GM04503 (cell line): Measurements from ENCODE around the gene CETP.

Experiments
- DNase-seq: peaks from one replicate; pipeline ENCODE4 v3.0.0-alpha.2; 2012; ENCODE audit warnings: low read depth

Gene CETP

GRCh38 chr16:56961851-56962281 is at the start of gene CETP:
TSS of gene CETP (plus strand) at chr16:56961950. CDS start at chr16:56961980, 30 bp downstream.
- DNase-seq = no peak

GRCh38 chr16:56912746-56913708 is 48.7 kb upstream of the CETP start:
- DNase-seq = peak; percentile 87

GRCh38 chr16:56914896-56915295 is 46.9 kb upstream of the CETP start:
- no peak for DNase-seq

DNA sequence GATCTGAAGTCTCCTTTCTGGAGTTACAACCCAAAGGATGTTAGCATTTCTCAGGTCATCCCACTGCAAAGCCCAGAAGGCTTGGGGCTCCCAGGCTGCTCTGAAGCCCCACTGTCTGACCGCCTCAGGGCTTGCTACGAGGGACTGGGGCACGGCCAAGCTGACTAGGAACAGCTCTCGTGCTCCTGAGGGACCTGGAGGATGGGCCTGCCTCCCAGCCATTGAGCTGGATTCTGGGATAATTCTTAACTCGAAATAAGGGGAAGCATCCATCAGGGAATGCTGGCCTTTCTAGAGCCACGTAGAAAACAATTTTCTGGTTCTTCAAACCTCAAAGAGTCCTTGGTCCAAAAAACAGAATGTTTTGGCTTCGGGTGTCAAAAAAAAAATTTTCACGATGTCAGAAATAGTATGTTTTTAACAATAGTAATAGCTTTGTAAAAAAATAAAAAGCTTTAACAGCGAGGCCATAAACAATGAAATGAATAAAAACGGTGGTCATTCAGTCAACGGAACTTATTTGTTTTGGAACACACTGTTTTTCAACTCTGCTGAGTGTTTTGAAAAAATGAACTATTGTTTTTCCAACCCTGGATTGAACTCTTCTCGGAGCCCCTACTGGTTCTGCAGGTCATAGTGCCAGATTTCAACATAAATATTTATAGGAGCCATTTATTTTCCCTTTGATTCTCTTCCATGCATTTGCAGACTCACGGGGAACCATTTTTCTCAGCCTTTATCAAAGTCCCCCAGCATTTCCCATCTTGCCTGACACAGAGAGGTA is 46.2 kb upstream of the CETP start:
- DNase-seq = no peak

DNA sequence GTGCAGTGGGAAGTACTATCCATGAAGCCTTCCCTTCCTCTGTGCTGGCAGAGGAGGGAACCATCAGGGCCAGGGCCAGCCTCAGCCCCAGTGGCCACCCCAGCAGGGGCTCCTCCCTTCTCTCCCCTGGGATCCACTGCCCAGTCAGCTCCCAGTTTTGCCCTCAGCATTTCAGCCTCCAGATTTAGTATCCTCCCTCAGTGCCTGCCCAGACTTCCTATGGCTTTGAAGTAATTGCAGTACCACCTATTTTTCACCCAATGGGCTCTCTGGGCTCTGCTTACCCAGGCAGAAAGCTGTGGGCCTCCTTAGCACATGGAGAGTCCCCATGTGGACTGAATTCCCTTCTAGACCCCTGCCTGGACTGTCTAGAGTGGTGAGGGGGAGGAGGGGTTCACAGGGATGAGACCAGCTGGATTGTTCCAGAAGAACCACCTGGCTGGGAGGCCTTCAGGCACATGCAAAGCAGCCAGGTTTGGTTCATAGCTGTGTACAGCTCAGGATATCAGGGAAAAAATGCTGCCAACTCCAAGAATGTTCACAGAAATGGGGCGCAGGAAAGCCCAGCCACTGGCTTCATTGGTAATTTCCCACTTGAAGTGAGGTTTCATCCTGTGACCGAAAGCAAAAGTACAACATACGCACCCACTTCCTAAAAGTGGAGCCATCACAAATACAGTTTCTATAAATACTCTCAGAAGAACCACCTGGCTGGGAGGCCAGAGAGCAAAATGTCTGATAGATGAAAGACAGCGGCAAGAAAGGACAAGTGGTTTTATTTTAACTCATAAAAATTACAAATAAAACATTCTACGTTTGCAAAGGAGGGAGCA is 45.0 kb upstream of the CETP start:
- DNase-seq = no peak

GRCh38 chr16:56918467-56919012 is 43.2 kb upstream of the CETP start:
- DNase-seq = no peak

DNA sequence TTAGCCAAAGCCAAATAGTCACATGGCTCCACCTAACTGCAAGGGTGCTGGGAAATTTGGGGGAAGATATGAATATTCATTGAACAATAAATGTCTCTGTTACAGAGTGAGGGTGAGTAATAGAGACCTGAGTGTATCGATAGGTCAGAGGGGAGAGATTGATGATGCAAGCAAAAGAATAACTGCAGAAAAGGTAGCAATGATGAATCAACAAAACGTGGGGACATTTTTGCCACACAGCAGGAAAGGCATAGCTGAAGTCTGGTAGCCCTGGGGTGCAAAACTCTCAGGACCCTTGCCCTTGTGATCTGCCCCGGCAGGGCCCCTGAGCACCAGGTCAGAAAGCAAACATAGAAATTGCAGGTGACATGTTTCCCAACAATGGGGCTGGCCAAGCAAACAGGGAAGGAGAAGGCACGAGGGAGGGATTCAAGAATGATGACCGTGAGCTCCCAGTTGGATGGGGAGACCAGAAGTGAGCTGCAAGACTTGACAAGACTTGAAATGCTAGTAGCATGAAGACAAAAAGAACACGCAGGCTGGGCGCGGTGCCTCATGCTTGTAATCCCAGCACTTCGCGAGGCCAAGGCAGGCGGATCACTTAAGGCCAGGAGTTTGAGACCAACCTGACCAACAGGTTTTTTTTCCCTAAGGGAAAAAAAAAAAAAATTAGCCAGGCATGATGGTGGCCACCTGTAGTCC is 42.5 kb upstream of the CETP start:
- DNase-seq = no peak

DNA sequence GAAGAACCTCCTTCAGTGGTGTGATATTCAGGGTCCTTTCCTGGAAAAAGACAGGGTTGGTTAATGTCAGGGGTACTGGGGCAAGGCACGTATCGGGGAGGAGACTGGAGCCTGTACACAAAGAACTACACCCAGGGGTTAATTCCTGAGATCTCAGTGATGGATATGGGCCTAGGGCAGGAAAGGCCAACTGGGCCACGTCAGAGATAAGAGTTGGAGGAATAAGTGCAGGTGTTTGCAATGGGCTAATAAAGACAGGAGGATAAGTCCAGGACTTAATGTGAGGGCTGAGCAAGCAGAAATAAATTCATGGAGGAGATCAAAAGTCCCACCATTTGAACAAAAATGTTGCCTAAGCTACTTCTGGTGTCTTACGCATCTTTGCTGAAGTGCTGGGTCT is 40.2 kb upstream of the CETP start:
- no peak for DNase-seq

DNA sequence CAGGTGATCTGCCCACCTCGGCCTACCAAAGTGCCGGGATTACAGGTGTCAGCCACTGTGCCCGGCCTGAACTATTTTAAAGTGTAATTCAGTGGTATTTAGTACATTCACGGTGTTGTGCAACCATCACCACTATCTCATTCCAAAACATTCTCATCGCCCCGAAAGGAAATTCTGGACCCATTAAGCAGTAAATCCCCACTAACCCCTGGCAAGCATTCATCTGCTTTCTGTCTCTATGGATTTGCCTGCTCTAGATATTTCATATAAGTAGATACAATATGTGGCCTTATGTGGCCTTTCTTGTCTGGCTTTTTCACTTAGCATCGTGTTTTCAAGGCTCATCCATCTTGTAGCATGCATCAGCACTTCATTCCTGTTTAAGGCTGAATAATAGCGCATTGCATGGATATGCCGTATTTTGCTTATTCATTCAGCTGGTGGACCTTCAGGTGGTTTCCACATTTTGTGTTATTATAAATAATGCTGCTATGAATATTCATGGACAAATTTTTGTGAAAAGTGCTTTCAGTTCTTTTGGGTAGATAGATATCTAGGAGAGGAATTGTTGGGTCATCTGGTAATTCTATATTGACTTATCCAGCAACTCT is 38.2 kb upstream of the CETP start:
- no peak for DNase-seq

- DNase-seq = no peak
Measured at GRCh38 chr16:56927471-56927870, 34.3 kb upstream of the CETP start.

GRCh38 chr16:56929639-56930038 is 32.1 kb upstream of the CETP start:
- DNase-seq = no peak

DNA sequence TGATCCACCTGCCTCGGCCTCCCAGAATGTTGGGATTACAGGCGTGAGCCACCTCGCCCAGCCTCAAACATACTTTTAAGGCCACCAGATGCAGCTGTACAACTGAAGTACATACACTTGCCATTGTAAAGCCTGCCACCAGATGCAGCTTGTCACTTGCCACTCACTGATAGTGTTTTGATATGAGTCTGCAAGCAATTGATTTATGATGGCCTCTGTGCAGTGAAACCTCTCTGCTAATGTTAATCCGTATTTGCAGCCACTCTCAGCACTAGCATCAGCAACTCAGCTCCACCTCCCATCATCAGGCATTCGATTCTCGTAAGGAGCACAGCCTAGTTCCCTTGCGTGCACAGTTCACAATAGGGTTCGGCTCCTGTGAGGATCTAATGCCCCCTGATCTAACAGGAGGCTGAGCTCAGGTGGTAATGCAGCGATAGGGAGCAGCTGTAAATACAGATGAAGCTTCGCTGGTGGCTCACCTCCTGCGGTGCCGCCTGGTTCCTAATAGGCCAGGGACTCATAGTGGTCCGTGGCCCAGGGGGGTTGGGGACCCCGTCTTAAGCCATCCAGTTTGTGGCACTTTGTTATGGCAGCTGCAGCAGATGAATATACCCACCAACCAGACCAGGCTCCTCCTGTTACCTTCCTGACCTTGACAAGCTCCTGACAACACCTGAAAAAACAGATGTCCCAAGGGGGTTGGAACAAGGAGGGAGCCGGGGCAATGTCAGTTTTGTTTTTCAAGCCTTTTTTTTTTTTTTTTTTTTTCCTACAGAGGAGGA is 31.1 kb upstream of the CETP start:
- no peak for DNase-seq

DNA sequence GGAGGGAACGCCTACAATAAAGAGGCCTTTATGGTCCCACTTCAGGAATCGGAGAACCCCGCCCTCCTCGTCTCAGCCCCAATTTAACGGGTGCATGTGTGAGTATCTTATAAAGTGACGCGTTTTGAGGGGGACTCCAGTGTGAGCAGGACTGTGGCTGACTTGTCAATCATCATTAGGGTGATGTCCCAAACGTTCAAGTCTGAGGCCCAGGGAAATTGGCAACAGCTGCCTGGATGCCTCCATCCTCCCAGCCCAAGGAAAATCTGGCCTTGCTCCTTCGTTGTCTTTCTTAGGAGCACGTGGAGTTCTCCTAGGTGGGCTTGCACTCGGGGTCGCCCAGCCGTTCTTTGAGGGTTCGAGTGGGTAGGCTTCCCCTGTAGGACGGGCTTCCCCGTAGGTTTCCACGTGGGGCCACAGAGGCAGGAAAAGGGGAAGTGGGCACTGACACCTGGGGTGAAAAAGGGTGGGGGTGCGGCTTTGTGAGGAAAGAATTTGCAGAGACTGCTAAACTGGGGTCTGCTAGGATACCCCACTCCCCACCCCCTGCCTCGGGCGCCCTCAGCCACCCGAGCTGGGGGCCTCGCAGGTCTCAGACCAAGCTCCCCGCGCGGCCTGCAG is 30.4 kb upstream of the CETP start:
- no peak for DNase-seq

DNA sequence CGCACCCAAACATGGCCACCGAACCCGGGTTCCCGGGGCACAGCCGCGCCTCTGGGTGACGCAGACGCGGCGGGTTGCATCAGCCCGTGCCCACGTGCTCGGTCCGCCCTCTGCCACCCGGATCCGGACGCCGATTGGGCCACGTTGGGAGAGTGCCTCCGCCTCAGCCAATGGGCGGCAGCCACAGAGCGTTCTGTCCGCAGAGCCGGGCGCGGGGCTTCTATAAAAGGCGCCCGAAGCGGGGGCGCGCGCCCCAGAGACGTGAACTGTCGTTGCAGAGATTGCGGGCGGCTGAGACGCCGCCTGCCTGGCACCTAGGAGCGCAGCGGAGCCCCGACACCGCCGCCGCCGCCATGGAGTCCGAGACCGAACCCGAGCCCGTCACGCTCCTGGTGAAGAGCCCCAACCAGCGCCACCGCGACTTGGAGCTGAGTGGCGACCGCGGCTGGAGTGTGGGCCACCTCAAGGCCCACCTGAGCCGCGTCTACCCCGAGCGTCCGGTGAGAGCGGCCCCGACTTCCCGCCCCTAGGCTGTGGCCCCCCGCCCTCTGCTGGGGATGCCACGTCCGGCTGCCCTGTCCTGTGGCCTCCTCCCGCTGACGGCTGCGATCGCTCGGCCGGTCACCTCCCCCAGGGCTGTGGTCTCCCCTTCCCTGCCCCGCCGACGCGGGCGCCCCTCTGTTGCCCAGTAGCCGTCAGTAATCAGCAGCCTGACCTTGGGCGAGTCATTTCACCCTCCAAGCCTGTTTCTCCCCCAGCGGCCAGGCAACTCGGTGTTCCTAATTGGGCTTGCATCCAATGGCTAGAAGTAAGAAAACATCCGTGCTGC is 29.6 kb upstream of the CETP start, which contains the start of gene HERPUD1:
HERPUD1 (plus strand) TSS at position 251 of the 829 bp plus-strand sequence; CDS start at position 354, 103 bp downstream.
- DNase-seq = peak; percentile 77

GRCh38 chr16:56932721-56933619 is 28.8 kb upstream of the CETP start:
- DNase-seq = peak; percentile 35

GRCh38 chr16:56933828-56934598 is 27.7 kb upstream of the CETP start:
- no peak for DNase-seq
